Esophagus (tissue), 2 donors: Measurements from ENCODE around the gene DGCR2. TPM values are rescaled to one million over a fixed set of nuclear protein-coding genes. Genes with fewer than 3 reads are reported as not detected.
"Not testable (repeated sequence)": the region's sequence is repeated elsewhere in the genome, so short reads cannot be mapped to it uniquely, and the experiment has no call there.

Experiments used
- H3K27ac ChIP-seq, 2 donors: one replicate each; pipeline ENCODE4 v1.5.1; 2013; ENCODE audit warnings: low read depth in 2 of 2, mild to moderate bottlenecking in 2 of 2, inconsistent platforms in 1 of 2, low read length in 1 of 2, moderate library complexity in 1 of 2
- H3K27me3 ChIP-seq, 2 donors: one replicate each; pipeline ENCODE4 v1.6.1; 2013; ENCODE audit warnings: low read length in 2 of 2, control low read depth in 1 of 2, mild to moderate bottlenecking in 1 of 2; ENCODE audit not compliant: insufficient read depth in 2 of 2, control insufficient read depth in 1 of 2
- H3K36me3 ChIP-seq, 2 donors: one replicate each; pipeline ENCODE4 v1.6.1; 2013; ENCODE audit warnings: low read length in 1 of 2; ENCODE audit not compliant: control insufficient read depth in 2 of 2, insufficient read depth in 2 of 2
- H3K4me1 ChIP-seq, 2 donors: one replicate each; pipeline ENCODE4 v1.6.1; 2013; ENCODE audit warnings: low read length in 1 of 2; ENCODE audit not compliant: control insufficient read depth in 2 of 2, insufficient read depth in 2 of 2
- H3K4me3 ChIP-seq, 2 donors: one replicate each; pipeline ENCODE4 v1.5.1; 2013; ENCODE audit warnings: low read length in 2 of 2, mild to moderate bottlenecking in 2 of 2, low read depth in 1 of 2, moderate library complexity in 1 of 2
- H3K9me3 ChIP-seq, 2 donors: one replicate each; pipeline ENCODE4 v1.6.1; 2013; ENCODE audit warnings: mild to moderate bottlenecking in 2 of 2, low read depth in 1 of 2, low read length in 1 of 2, moderate library complexity in 1 of 2; ENCODE audit not compliant: control insufficient read depth in 2 of 2, insufficient read depth in 1 of 2
- WGBS, 2 donors: extraction: QIAGEN DNeasy Blood & Tissue Kit; methylation state at CpG; one replicate each; pipeline ENCODE4 v1.1.7; 2013; 5-methylcytosine and 5-hydroxymethylcytosine counted together
- polyA plus RNA-seq, 2 donors: library from polyadenylated mRNA; stranded (reverse); fragments of 200-250 nt; gene quantifications; one replicate each; pipeline ENCODE4 v1.2.3, GENCODE V29; 2013
- donor health status: healthy with polysubstance abuse.
- donor health status: Bipolar disorder and iron deficiency.

The DGCR2 gene
- polyA plus RNA-seq, 2 donors, result 32.2 to 32.9 TPM

DNA sequence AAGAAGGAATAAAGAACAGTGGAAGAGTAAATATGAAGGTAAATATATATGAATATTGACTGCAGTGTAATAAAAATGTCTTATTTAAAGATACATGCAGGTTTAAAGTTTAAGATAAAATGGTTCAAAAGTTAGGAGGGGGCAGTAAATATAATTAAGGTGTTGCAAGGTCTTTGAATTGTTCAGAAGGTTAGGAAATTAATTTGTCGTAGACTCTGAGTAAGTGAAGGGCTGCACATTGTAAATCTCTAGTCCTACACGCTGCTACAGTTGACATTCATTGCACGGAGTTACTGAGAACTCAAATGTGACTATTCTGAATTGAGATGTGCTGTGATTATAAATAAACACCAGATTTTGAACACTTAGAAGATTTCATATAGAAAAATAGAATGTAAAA is 116.3 kb downstream of the DGCR2 start:
- H3K27me3 ChIP-seq, result peaks cover 0 to 4% of the 10 kb centered on the region in 2 donors
- WGBS, 2 donors, result 76 to 88% methylated on average over 3 of the region's 3 CpGs
- no peak overlapping the region for H3K27ac ChIP-seq
- H3K4me3 ChIP-seq, result no peak overlapping the region
- H3K9me3 ChIP-seq, result no peaks in the 10 kb centered on the region
- H3K36me3 ChIP-seq, result no peaks in the 10 kb centered on the region
- H3K4me1 ChIP-seq, result no peaks in the 10 kb centered on the region

DNA sequence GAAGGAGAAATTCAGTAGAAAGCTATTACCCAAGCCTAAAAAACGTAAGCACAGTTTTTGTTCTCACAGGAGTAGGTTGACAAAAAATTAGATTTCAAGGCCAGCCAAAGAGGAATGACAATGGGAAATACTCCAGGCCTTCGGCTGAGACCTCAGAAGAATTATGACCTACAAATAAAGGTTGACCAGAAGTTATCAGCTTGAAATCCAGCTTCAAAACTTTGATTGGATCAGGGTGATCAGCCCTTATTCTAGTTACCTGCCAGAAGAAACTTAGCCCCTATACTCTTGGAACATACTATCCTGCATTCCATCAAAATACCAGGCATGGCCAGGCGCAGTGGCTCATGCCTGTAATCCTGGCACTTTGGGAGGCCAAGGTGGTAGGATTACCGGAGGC is 117.7 kb downstream of the DGCR2 start:
- no peaks in the 10 kb centered on the region for H3K9me3 ChIP-seq
- H3K27me3 ChIP-seq, result peaks cover 0 to 4% of the 10 kb centered on the region in 2 donors
- WGBS, 2 donors, result 75 to 85% methylated on average over 4 of the region's 4 CpGs

DNA sequence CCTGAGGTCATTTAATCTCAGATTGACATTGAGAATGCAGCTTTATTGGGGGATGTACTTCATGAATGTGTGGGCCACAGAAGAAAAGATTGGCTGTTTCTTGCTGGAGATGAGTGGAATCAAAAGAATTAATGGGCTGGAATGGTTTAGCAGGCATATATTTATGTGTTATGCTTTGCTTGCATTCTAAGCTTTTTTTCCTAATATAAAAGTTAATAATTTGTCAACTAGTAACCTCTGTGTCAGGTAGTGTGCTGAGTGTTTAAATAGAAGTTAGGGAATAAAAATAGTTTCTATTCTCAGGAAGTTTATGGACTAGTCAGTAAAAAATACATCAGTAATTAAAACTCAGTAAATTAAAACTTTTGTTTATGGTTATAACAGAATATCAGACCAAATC is 118.7 kb downstream of the DGCR2 start:
- H3K4me3 ChIP-seq, result no peak overlapping the region
- H3K27ac ChIP-seq, result no peak overlapping the region
- no peaks in the 10 kb centered on the region for H3K4me1 ChIP-seq
- H3K9me3 ChIP-seq, result no peaks in the 10 kb centered on the region
- H3K27me3 ChIP-seq, result peaks cover 0 to 4% of the 10 kb centered on the region in 2 donors
- H3K36me3 ChIP-seq, result no peaks in the 10 kb centered on the region

More for the DNA sequence above, 117.7 kb downstream of the DGCR2 start:
- Histone ChIP-seq H3K27ac (no peak overlapping the region), H3K36me3 (no peaks in the 10 kb centered on the region), H3K4me1 (no peaks in the 10 kb centered on the region), H3K4me3 (no peak overlapping the region)

DNA sequence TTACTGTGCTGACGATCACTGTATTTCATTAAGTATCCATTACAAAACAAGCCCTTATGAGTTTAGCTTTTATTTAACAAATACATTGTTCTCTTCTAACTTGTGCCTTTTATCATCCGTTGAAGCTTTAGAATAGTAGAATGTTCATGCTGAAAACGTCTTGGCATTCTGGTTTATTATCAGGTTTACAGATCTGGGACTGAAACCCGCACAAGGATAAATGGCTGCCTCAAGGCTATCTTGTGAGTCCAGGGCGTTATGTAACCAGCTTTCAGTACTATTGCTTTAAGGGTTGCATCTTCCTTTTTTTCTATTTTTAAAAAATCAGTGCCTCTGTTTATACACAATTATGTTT is 119.6 kb downstream of the DGCR2 start:
- no peak overlapping the region for H3K27ac ChIP-seq
- H3K36me3 ChIP-seq, result no peaks in the 10 kb centered on the region
- 61 to 62% methylated on average over 5 of the region's 5 CpGs for WGBS, 2 donors
- H3K27me3 ChIP-seq, result peaks cover 2 to 4% of the 10 kb centered on the region in 2 donors
- H3K4me1 ChIP-seq, result no peaks in the 10 kb centered on the region
- no peak overlapping the region for H3K4me3 ChIP-seq
- no peaks in the 10 kb centered on the region for H3K9me3 ChIP-seq

DNA sequence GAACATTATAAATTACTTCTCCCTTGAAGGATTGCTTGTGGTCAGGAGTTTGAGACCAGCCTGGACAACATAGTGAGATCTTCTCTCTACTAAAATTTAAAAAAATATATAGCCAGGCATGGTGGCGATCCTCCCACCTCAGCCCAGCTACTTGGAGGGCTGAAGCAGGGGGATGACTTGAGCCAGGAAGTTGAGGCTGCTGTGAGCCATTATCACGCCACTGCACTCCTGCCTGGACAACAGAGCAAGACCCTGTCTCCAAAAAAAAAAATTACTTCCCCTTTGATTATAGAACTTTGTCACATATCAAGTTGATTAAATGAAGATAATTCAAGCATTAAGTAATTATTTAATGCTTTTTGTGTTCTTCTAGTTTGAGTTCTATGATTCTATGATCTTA is 121.0 kb downstream of the DGCR2 start:
- Histone ChIP-seq H3K4me3 (no peak overlapping the region), H3K27me3 (peaks cover 3 to 7% of the 10 kb centered on the region in 2 donors), H3K4me1 (no peaks in the 10 kb centered on the region), H3K36me3 (no peaks in the 10 kb centered on the region), H3K9me3 (no peaks in the 10 kb centered on the region), H3K27ac (no peak overlapping the region)
- WGBS, 2 donors, result 77 to 78% methylated on average over 2 of the region's 2 CpGs

DNA sequence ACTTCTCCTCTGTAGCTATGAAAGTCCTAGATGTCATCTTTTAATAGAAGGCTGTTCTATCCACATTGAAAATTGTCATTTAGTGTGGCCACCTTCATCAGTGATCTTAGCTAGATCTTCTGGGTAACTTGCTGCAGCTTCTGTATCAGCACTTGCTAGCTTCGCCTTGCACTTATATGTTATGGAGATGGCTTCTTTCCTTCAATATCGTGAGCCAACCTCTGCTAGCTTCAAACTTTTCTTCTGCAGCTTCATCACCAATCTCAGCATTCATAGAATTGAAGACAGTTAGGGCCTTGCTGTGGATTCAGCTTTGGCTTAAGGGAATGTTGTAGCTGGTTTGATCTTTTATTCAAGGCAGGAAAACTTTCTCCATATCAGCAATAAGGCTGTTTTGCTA is 122.1 kb downstream of the DGCR2 start:
- WGBS, 2 donors, result 83 to 84% methylated on average over 2 of the region's 2 CpGs
- not testable (repeated sequence) for H3K4me1 ChIP-seq, H3K27me3 ChIP-seq, H3K36me3 ChIP-seq, H3K9me3 ChIP-seq, H3K4me3 ChIP-seq, H3K27ac ChIP-seq

DNA sequence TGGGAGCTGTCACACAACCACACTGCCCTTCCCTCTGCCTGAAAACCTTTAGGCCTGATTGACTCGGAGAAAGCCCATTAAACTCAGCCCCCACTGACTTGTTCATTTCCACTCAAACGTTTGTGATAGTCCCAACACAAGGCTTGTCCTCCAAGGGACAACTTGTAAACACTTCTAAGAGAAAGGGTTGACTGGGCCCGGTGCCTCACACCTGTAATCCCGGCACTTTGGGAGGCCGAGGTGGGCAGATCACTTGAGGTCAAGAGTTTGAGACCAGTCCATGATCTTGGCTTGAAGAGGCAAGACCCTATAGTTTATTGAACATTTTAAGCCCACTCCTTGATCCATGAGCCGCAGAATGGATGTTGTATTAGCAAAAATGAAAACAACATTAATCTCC is 122.8 kb downstream of the DGCR2 start:
- H3K27me3 ChIP-seq, result peaks cover 3 to 7% of the 10 kb centered on the region in 2 donors
- WGBS, 2 donors, result 76 to 77% methylated on average over 6 of the region's 6 CpGs
- no peaks in the 10 kb centered on the region for H3K4me1 ChIP-seq
- no peaks in the 10 kb centered on the region for H3K9me3 ChIP-seq
- no peak overlapping the region for H3K27ac ChIP-seq
- H3K36me3 ChIP-seq, result no peaks in the 10 kb centered on the region
- no peak overlapping the region for H3K4me3 ChIP-seq

DNA sequence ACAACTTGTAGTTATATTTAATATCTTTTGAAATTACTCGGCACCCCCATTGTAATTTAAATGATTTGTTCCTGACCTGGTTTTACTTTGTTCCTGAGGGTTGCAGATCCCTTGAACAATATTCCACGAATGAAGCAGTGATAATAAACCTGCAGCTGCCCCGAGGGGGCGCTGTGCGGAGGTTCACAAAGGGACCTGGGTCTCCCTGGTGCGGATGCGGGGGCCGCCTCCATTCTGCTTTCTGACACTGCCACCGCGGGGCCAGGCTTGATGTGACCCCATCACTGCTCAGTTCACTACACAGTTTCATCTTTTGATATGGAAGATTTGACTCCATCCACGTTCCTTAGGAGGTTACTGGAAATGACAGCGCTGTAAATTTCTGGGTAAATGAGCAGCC is 123.2 kb downstream of the DGCR2 start:
- Histone ChIP-seq H3K27ac (no peak overlapping the region), H3K4me1 (no peaks in the 10 kb centered on the region), H3K4me3 (no peak overlapping the region), H3K27me3 (peaks cover 3 to 7% of the 10 kb centered on the region in 2 donors), H3K36me3 (no peaks in the 10 kb centered on the region), H3K9me3 (no peaks in the 10 kb centered on the region)
- 27 to 33% methylated on average over 12 of the region's 12 CpGs for WGBS, 2 donors

DNA sequence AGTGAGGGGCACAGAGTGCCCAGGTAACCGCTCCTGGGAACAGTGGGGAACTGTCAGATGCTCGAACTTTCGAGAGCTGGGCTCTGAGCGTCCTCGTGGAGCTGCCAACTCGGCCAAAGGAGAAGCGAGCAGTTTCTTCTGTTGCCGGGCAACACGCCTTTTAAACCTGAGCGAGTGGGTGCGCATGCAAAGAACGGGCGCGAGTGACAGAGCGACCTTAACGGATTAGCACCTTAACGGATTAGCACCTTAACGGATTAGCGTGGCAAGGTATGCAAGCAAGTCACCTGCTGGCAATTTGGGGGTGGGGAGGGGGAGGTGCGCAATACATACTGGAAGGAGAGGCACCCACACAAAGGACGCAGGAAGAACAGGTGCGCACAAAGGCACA is 124.3 kb downstream of the DGCR2 start:
- no peak overlapping the region for H3K27ac ChIP-seq
- peaks cover 3 to 7% of the 10 kb centered on the region in 2 donors for H3K27me3 ChIP-seq
- WGBS, 2 donors, result 26 to 28% methylated on average over 22 of the region's 22 CpGs
- H3K9me3 ChIP-seq, result no peaks in the 10 kb centered on the region
- no peaks in the 10 kb centered on the region for H3K4me1 ChIP-seq
- H3K4me3 ChIP-seq, result no peak overlapping the region
- H3K36me3 ChIP-seq, result no peaks in the 10 kb centered on the region

DNA sequence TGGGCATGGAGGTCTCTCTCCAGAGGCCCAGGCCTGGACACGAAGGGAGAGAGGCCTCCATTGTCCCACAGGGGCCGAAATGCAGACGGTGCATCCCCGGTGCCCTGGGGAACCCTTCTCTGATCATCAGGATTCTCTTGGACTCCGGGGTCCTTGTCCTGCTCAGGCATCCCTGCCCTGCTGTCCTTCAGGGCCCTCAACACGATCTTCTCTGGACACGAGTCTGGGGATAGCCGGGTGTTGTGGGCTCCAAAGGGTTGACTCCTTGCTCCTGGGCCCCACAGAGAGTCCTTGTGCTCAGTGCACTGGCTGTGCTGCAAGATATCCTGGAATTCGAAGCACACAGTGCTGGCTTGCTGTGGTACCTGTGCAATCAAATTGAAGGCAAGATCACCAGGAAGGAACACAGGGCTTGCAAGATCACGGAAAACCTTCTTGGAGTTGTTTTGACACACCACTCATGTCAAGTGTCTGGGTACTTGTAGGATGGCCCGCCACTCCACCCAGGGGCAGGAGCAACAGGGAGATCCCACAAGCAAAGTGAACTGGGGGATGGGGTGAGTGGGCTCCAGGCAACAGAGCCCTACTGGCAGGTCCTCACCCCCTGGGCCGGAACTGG is 124.8 kb downstream of the DGCR2 start:
- WGBS, 2 donors, result 81 to 88% methylated on average over 12 of the region's 12 CpGs
- Histone ChIP-seq H3K4me1 (no peaks in the 10 kb centered on the region), H3K27ac (no peak overlapping the region), H3K9me3 (peaks cover 0 to 2% of the 10 kb centered on the region in 2 donors), H3K4me3 (no peak overlapping the region), H3K36me3 (no peaks in the 10 kb centered on the region), H3K27me3 (peaks cover 3 to 4% of the 10 kb centered on the region in 2 donors)
